ENCODE measurements around the gene HIP1R. TPM values are rescaled to one million over a fixed set of nuclear protein-coding genes. Genes with fewer than 3 reads are reported as not detected.
"Not testable (repeated sequence)": the region's sequence is repeated elsewhere in the genome, so short reads cannot be mapped to it uniquely, and the experiment has no call there.

The HIP1R gene
- total and polyA plus RNA-seq, 4 donors, result 25.4 to 101 (median 30.1) TPM

DNA sequence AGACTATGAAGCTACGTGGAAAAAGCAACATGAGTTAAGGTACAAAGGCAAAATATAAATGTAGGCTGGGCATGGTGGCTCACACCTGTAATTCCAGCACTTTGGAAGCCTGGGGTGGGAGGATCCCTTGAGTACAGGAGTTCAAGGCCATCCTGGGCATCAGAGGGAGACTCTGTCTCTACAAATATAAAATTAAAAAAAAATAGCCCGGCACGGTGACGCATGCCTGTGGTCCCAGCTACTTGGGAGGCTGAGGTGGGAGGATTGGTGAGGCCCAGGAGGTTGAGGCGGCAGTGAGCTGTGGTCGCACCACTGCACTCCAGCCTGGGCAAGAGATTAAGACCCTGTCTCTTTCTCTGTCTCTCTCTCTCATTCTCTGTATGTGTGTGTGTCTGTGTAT lies 64.6 kb downstream of the HIP1R start:
- ATAC-seq (ENCODE audit: low FRiP score) (no peak), DNase-seq (no peak)
- WGBS, 2 donors, result 90 to 91% methylated on average over 6 of the region's 6 CpGs
- Histone ChIP-seq H3K27me3 (ENCODE audit: control insufficient read depth in 1 of 2, insufficient read depth in 2 of 2, low read length in 1 of 2) (no peaks in the 10 kb centered on the region), H3K4me1 (ENCODE audit: control insufficient read depth in 1 of 2, insufficient read depth in 2 of 2, low read length in 2 of 2) (no peaks in the 10 kb centered on the region), H3K27ac (ENCODE audit: low read depth in 1 of 2, low read length in 2 of 2) (no peak overlapping the region), H3K4me3 (ENCODE audit: low read length in 2 of 2) (no peak overlapping the region), H3K36me3 (ENCODE audit: control insufficient read depth in 1 of 2, insufficient read depth in 2 of 2, low read length in 1 of 2) (no peaks in the 10 kb centered on the region), H3K9me3 (ENCODE audit: control insufficient read depth, low read length) (no peaks in the 10 kb centered on the region)
- intact Hi-C loops (cut with DNase I), result no loop called here

GRCh38 chr12:122902854-122903692 lies 67.8 kb downstream of the HIP1R start:
- 39 to 40% methylated on average over 10 of the region's 10 CpGs for WGBS, 2 donors
- ATAC-seq (ENCODE audit: low FRiP score) (no peak), DNase-seq (no peak)
- no peak overlapping the region for H3K4me3 ChIP-seq (ENCODE audit: low read length in 2 of 2)
- H3K27me3 ChIP-seq (ENCODE audit: control insufficient read depth in 1 of 2, insufficient read depth in 2 of 2, low read length in 1 of 2), result no peaks in the 10 kb centered on the region
- intact Hi-C loops (cut with DNase I), result no loop called here
- H3K27ac ChIP-seq (ENCODE audit: low read depth in 1 of 2, low read length in 2 of 2), result no peak overlapping the region
- no peaks in the 10 kb centered on the region for H3K9me3 ChIP-seq (ENCODE audit: control insufficient read depth, low read length)
- H3K4me1 ChIP-seq (ENCODE audit: control insufficient read depth in 1 of 2, insufficient read depth in 2 of 2, low read length in 2 of 2), result no peaks in the 10 kb centered on the region
- H3K36me3 ChIP-seq (ENCODE audit: control insufficient read depth in 1 of 2, insufficient read depth in 2 of 2, low read length in 1 of 2), result no peaks in the 10 kb centered on the region

GRCh38 chr12:122903693-122904034 lies 68.4 kb downstream of the HIP1R start:
- peak; percentile 19 for ATAC-seq (ENCODE audit: low FRiP score)
- Histone ChIP-seq H3K4me1 (ENCODE audit: control insufficient read depth in 1 of 2, insufficient read depth in 2 of 2, low read length in 2 of 2) (no peaks in the 10 kb centered on the region), H3K36me3 (ENCODE audit: control insufficient read depth in 1 of 2, insufficient read depth in 2 of 2, low read length in 1 of 2) (no peaks in the 10 kb centered on the region), H3K27me3 (ENCODE audit: control insufficient read depth in 1 of 2, insufficient read depth in 2 of 2, low read length in 1 of 2) (no peaks in the 10 kb centered on the region), H3K27ac (ENCODE audit: low read depth in 1 of 2, low read length in 2 of 2) (no peak overlapping the region), H3K4me3 (ENCODE audit: low read length in 2 of 2) (no peak overlapping the region), H3K9me3 (ENCODE audit: control insufficient read depth, low read length) (no peaks in the 10 kb centered on the region)
- intact Hi-C loops (cut with DNase I), result no loop called here
- 75% methylated on average over 7 of the region's 7 CpGs for WGBS, 2 donors
- DNase-seq, result no peak

- H3K9me3 ChIP-seq (ENCODE audit: control insufficient read depth, low read length); H3K27me3 ChIP-seq (ENCODE audit: control insufficient read depth in 1 of 2, insufficient read depth in 2 of 2, low read length in 1 of 2); H3K4me1 ChIP-seq (ENCODE audit: control insufficient read depth in 1 of 2, insufficient read depth in 2 of 2, low read length in 2 of 2); H3K4me3 ChIP-seq (ENCODE audit: low read length in 2 of 2); H3K36me3 ChIP-seq (ENCODE audit: control insufficient read depth in 1 of 2, insufficient read depth in 2 of 2, low read length in 1 of 2); ATAC-seq (ENCODE audit: low FRiP score); H3K27ac ChIP-seq (ENCODE audit: low read depth in 1 of 2, low read length in 2 of 2); DNase-seq; intact Hi-C loops (cut with DNase I): not testable (repeated sequence)
- WGBS, 2 donors, result 95 to 97% methylated on average over 5 of the region's 5 CpGs
Observed at GRCh38 chr12:122905258-122905657, 70.0 kb downstream of the HIP1R start.

DNA sequence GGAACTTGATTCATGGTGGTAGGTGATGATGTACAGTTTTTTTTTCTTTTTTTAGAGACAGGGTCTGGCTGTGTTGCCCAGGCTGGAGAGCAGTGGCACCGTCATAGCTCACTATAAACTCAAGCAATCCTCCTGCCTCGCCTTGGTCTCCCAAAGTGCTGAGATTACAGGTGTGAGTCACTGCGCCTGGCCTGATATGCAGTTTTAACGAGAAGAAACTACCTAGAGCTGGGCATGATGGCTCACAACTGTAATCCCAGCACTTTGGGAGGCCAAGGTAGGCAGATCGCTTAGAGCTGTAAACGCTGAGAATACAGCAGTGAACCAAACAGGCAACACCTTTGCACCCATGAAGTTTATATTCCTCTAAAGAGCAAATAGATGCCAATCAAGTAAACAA lies 73.7 kb downstream of the HIP1R start:
- intact Hi-C loops (cut with DNase I), result no loop called here
- no peak overlapping the region for H3K4me3 ChIP-seq (ENCODE audit: low read length in 2 of 2)
- no peaks in the 10 kb centered on the region for H3K9me3 ChIP-seq (ENCODE audit: control insufficient read depth, low read length)
- H3K4me1 ChIP-seq (ENCODE audit: control insufficient read depth in 1 of 2, insufficient read depth in 2 of 2, low read length in 2 of 2), result no peaks in the 10 kb centered on the region
- no peak overlapping the region for H3K27ac ChIP-seq (ENCODE audit: low read depth in 1 of 2, low read length in 2 of 2)
- H3K27me3 ChIP-seq (ENCODE audit: control insufficient read depth in 1 of 2, insufficient read depth in 2 of 2, low read length in 1 of 2), result no peaks in the 10 kb centered on the region
- ATAC-seq (ENCODE audit: low FRiP score) (no peak), DNase-seq (no peak)
- no peaks in the 10 kb centered on the region for H3K36me3 ChIP-seq (ENCODE audit: control insufficient read depth in 1 of 2, insufficient read depth in 2 of 2, low read length in 1 of 2)
- 92 to 94% methylated on average over 6 of the region's 6 CpGs for WGBS, 2 donors

DNA sequence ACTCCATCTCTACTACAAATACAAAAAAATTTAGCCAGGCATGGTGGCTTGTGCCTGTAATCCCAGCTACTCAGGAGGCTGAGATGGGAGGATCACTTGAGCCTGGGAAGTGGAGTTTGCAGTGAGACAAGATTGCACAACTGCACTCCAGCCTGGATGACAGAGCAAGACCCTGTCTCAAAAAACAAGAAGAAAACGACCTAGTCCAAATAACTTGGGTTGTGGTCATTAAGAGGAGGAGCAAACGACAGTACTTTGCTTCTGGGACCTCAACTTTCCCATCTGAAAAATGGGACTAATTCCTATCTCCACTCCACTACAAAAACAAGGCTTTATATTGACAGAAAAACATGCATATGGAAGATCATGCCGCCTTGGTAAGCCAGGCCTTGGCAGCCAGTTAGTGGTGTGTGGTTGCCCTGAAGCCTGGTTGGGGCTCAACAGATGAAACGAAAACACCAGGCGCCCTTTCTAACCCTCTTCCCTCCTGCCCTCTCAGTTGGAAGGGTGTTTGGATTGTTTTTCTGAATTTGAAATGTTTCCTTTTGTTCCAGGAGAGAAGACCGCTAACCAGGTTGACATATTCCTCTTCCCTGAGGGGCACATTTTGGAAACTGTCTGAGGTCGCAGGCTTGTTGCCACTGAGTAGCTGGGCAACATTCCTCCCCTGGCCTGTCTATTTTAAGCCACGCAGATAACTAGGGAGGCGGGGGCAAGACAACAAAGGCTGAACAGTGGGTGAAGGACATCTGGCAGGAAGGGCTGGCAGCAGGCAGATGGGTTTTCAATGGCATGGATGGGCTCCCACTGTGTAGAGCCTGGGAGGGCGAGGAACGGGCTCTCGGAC lies 74.4 kb downstream of the HIP1R start:
- no peaks in the 10 kb centered on the region for H3K27me3 ChIP-seq (ENCODE audit: control insufficient read depth in 1 of 2, insufficient read depth in 2 of 2, low read length in 1 of 2)
- no peak overlapping the region for H3K4me3 ChIP-seq (ENCODE audit: low read length in 2 of 2)
- no peak for DNase-seq
- H3K4me1 ChIP-seq (ENCODE audit: control insufficient read depth in 1 of 2, insufficient read depth in 2 of 2, low read length in 2 of 2), result no peaks in the 10 kb centered on the region
- no peak for ATAC-seq (ENCODE audit: low FRiP score)
- WGBS, 2 donors, result 39 to 44% methylated on average over 12 of the region's 12 CpGs
- intact Hi-C loops (cut with DNase I), result no loop called here
- H3K36me3 ChIP-seq (ENCODE audit: control insufficient read depth in 1 of 2, insufficient read depth in 2 of 2, low read length in 1 of 2), result no peaks in the 10 kb centered on the region
- no peaks in the 10 kb centered on the region for H3K9me3 ChIP-seq (ENCODE audit: control insufficient read depth, low read length)
- H3K27ac ChIP-seq (ENCODE audit: low read depth in 1 of 2, low read length in 2 of 2), result no peak overlapping the region

Other genes starting within 250 kb of the HIP1R start
- under 1 TPM; 0.29 to 0.51 TPM for gene HCAR2, start 132.1 kb upstream of the HIP1R start, total RNA-seq
- gene HCAR2, start 132.1 kb upstream of the HIP1R start, polyA plus RNA-seq, result not detected
- gene HCAR3, start 118.6 kb upstream of the HIP1R start, total RNA-seq, result 1 to 10 TPM in 1 of 2 donors, under 1 TPM in 1; 0.29 to 1.2 TPM
- gene HCAR3, start 118.6 kb upstream of the HIP1R start, polyA plus RNA-seq, result not detected
- under 1 TPM; 0.13 to 0.33 TPM for gene HCAR1, start 104.6 kb upstream of the HIP1R start, total RNA-seq
- not detected for gene HCAR1, start 104.6 kb upstream of the HIP1R start, polyA plus RNA-seq
- 10 to 100 TPM; 27.0 to 37.1 TPM for gene DENR, start 82.6 kb upstream of the HIP1R start, total RNA-seq
- gene DENR, start 82.6 kb upstream of the HIP1R start, polyA plus RNA-seq, result 10 to 100 TPM; 28.1 to 31.7 TPM
- gene CCDC62, start 60.9 kb upstream of the HIP1R start, total RNA-seq, result 1 to 10 TPM in 1 of 2 donors, under 1 TPM in 1; 0.55 to 2.5 TPM
- gene CCDC62, start 60.9 kb upstream of the HIP1R start, polyA plus RNA-seq, result not detected
- 10 to 100 TPM; 27.1 to 36.4 TPM for gene VPS37B, start 60.7 kb downstream of the HIP1R start, total RNA-seq
- gene VPS37B, start 60.7 kb downstream of the HIP1R start, polyA plus RNA-seq, result 10 to 100 TPM in 1 of 2 donors, 1 to 10 TPM in 1; 7.4 to 17.6 TPM
- gene ABCB9, start 131.0 kb downstream of the HIP1R start, total RNA-seq, result 10 to 100 TPM in 1 of 2 donors, 1 to 10 TPM in 1; 5.9 to 13.0 TPM
- gene ABCB9, start 131.0 kb downstream of the HIP1R start, polyA plus RNA-seq, result 1 to 10 TPM; 1.1 to 6.6 TPM
- 10 to 100 TPM in 1 of 2 donors, 1 to 10 TPM in 1; 8.9 to 13.6 TPM for gene OGFOD2, start 139.8 kb downstream of the HIP1R start, total RNA-seq
- gene OGFOD2, start 139.8 kb downstream of the HIP1R start, polyA plus RNA-seq, result 10 to 100 TPM; 14.3 to 16.6 TPM
- gene ARL6IP4, start 145.2 kb downstream of the HIP1R start, total RNA-seq, result 100 to 1,000 TPM; 128 to 156 TPM
- 100 to 1,000 TPM; 430 to 511 TPM for gene ARL6IP4, start 145.2 kb downstream of the HIP1R start, polyA plus RNA-seq

Measured in aorta (tissue), 5 donors.